Measurements from ENCODE around the gene NRG3. TPM values are rescaled to one million over a fixed set of nuclear protein-coding genes. Genes with fewer than 3 reads are reported as not detected.

Gene NRG3
- total RNA-seq, 1 donor from 2014 or later = 1.6 TPM

- H3K36me3 ChIP-seq = no peaks in the 10 kb centered on the region
- intact Hi-C loops (cut with DNase I) = no loop called here
- H3K4me3 ChIP-seq = no peak overlapping the region
- no peak overlapping the region for H3K27ac ChIP-seq
- H3K9me3 ChIP-seq = no peaks in the 10 kb centered on the region
- H3K4me1 ChIP-seq = no peaks in the 10 kb centered on the region
- no peaks in the 10 kb centered on the region for H3K27me3 ChIP-seq
- DNase-seq (ENCODE audit: low spot score in 2 of 2) = no peak
- no peak for TF ChIP-seq CTCF (IDR thresholded peaks at IDR 0.05)
Measured at GRCh38 chr10:81995254-81995653, 120.3 kb downstream of the NRG3 start.

GRCh38 chr10:81996927-81997326 lies 121.9 kb downstream of the NRG3 start:
- no peak for TF ChIP-seq CTCF (IDR thresholded peaks at IDR 0.05)
- no peaks in the 10 kb centered on the region for H3K9me3 ChIP-seq
- no peak for DNase-seq (ENCODE audit: low spot score in 2 of 2)

GRCh38 chr10:82020999-82021398 lies 146.0 kb downstream of the NRG3 start:
- no peak overlapping the region for H3K27ac ChIP-seq
- no peaks in the 10 kb centered on the region for H3K27me3 ChIP-seq
- no peak overlapping the region for H3K4me3 ChIP-seq
- H3K4me1 ChIP-seq = no peaks in the 10 kb centered on the region
- intact Hi-C loops (cut with DNase I) = no loop called here
- H3K36me3 ChIP-seq = no peaks in the 10 kb centered on the region
- DNase-seq (ENCODE audit: low spot score in 2 of 2) = no peak
- no peak for TF ChIP-seq CTCF (IDR thresholded peaks at IDR 0.05)
- H3K9me3 ChIP-seq = no peaks in the 10 kb centered on the region

More at GRCh38 chr10:81996927-81997326, 121.9 kb downstream of the NRG3 start:
- Histone ChIP-seq H3K27me3 (no peaks in the 10 kb centered on the region), H3K27ac (no peak overlapping the region), H3K4me3 (no peak overlapping the region), H3K36me3 (no peaks in the 10 kb centered on the region), H3K4me1 (no peaks in the 10 kb centered on the region)
- intact Hi-C loops (cut with DNase I) = no loop called here

GRCh38 chr10:82027711-82028110 lies 152.7 kb downstream of the NRG3 start:
- DNase-seq (ENCODE audit: low spot score in 2 of 2) = no peak
- H3K4me3 ChIP-seq = no peak overlapping the region
- no peaks in the 10 kb centered on the region for H3K4me1 ChIP-seq
- intact Hi-C loops (cut with DNase I) = no loop called here
- no peaks in the 10 kb centered on the region for H3K36me3 ChIP-seq
- TF ChIP-seq CTCF (IDR thresholded peaks at IDR 0.05) = no peak
- H3K9me3 ChIP-seq = no peaks in the 10 kb centered on the region
- H3K27me3 ChIP-seq = no peaks in the 10 kb centered on the region
- no peak overlapping the region for H3K27ac ChIP-seq

- no peak for TF ChIP-seq CTCF (IDR thresholded peaks at IDR 0.05)
- intact Hi-C loops (cut with DNase I) = no loop called here
- Histone ChIP-seq H3K36me3 (no peaks in the 10 kb centered on the region), H3K4me3 (no peak overlapping the region), H3K9me3 (no peaks in the 10 kb centered on the region), H3K4me1 (no peaks in the 10 kb centered on the region), H3K27me3 (no peaks in the 10 kb centered on the region), H3K27ac (no peak overlapping the region)
- no peak for DNase-seq (ENCODE audit: low spot score in 2 of 2)
Measured at GRCh38 chr10:82037076-82037475, 162.1 kb downstream of the NRG3 start.

GRCh38 chr10:82038587-82038986 lies 163.6 kb downstream of the NRG3 start:
- intact Hi-C loops (cut with DNase I) = no loop called here
- Histone ChIP-seq H3K4me1 (no peaks in the 10 kb centered on the region), H3K9me3 (no peaks in the 10 kb centered on the region), H3K36me3 (no peaks in the 10 kb centered on the region), H3K27me3 (no peaks in the 10 kb centered on the region), H3K4me3 (no peak overlapping the region), H3K27ac (no peak overlapping the region)
- DNase-seq (ENCODE audit: low spot score in 2 of 2) = no peak
- TF ChIP-seq CTCF (IDR thresholded peaks at IDR 0.05) = no peak
